ENCODE results near the gene NUP210. TPM values are rescaled to one million over a fixed set of nuclear protein-coding genes. Genes with fewer than 3 reads are reported as not detected.
A peak's percentile ranks its signal among the peaks of the same experiment; 100 is the strongest.

NUP210 gene
- total RNA-seq, 2 experiments from 2014 or later = 153 to 161 TPM

DNA sequence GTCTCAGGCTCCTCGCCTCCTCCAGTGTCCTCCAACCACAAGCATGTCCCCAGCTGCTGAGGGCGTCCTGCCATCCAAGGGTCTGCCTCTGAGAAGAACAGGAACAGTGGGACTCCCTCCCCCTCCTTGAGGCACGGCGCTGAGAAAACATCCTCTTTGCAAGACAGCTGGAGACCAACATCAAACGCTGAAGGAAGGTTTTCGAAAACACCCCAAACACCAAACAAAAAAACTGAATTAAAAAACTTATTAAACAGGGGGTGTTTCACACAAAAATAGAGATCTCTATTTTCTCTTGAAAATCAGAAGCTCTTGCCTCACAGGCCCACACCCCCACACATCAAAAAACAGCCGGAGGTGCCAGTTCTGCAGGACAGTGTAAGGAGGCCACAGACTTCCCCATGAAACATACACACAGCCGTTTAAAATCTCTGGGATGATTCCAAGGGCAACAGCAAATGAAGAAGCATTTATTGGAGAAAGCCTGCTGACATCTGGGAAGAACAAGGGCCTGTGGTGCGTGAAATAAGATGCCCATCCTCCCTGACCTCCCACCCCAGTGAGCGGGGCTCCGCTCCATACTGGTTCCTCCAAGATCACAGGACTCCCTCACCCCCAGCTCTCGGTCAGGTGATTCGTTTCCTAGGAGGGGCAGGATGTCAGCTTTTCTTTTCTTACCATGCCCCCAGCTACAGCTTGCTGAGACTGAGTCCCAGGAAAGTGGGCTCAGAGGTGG, 71.3 kb downstream of the NUP210 start:
- H3K4me3 Mint-ChIP-seq = no peak overlapping the region

DNA sequence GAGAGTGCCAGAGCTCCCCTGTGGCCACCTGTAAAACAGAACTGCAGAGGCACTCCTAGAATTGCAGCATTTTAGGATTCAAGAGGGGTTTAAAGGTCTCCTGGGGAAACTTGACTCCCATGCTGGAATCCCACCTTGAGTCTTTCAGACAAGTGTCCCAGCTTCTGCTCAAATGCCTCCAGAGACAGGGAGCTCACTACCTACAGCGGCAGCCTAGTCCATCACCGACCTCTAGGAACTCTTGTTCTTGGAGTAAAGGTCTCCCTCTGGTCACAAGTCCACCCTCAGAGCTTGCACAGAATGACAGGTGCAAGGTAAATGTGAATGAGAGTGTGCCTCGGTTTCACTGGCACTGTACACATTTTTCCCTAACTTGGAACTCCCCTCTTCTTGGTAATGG, 72.0 kb downstream of the NUP210 start:
- ChIA-PET CTCF (interaction anchor here (2.0 to 9.3 kb wide), 2 partner anchors 106 to 256 kb away, joined by 11 to 105 read pairs; no protein-coding TSS in a partner anchor), POLR2A (interaction anchor here (0.6 to 2.5 kb wide), 4 partner anchors 13 to 132 kb away, joined by 3 to 13 read pairs (median 4); partner anchors contain the start of gene HDAC11)
- Mint-ChIP-seq H3K4me3 (no peak overlapping the region), H3K36me3 (ENCODE audit: low read depth) (peaks cover 83% of the 10 kb centered on the region), H3K27me3 (no peaks in the 10 kb centered on the region), H3K27ac (peak overlapping the region; percentile 75), H3K9me3 (no peaks in the 10 kb centered on the region), H3K4me1 (peaks cover 58% of the 10 kb centered on the region)
- no peak for DNase-seq

More for the DNA sequence above, 71.3 kb downstream of the NUP210 start:
- Mint-ChIP-seq H3K27me3 (no peaks in the 10 kb centered on the region), H3K9me3 (no peaks in the 10 kb centered on the region), H3K36me3 (ENCODE audit: low read depth) (peaks cover 84% of the 10 kb centered on the region), H3K27ac (peak overlapping the region; percentile 75), H3K4me1 (peaks cover 65% of the 10 kb centered on the region)
- no peak for DNase-seq
- POLR2A ChIA-PET = interaction anchor here (0.9 to 1.5 kb wide), 3 partner anchors 9 to 131 kb away, joined by 3 to 5 read pairs (median 3); partner anchors contain the start of gene HDAC11
- CTCF ChIA-PET = interaction anchor here (0.8 to 9.3 kb wide), 2 partner anchors 105 to 115 kb away, joined by 3 to 105 read pairs; no protein-coding TSS in a partner anchor

DNA sequence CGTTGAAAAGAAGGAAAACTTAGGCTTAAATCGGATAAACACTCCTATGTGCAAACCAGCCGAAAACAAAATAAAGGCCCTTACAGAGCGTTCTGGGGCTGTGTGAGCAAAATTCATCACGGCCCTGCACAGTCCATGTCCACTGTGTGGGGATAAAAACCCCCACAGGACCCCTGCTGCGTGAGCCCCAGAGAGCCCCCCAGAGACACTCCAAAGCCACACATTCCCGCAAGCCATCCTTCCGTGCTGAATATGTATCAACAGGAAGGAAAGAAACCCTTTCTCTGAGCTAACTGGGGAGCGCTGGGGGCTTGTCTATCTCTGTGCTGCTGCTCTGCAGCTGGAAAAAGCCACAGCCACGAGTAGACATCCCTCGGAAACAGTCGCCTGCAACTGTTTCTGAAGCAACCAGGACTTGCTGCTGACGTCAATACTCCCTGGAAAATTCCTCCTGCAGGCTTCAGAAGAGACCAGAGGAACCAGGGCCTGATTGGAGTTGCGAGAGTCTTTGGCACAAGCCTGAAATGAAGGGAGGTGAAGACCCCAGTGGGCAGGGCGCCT, 72.7 kb downstream of the NUP210 start:
- H3K4me3 Mint-ChIP-seq = no peak overlapping the region
- peaks cover 52% of the 10 kb centered on the region for H3K4me1 Mint-ChIP-seq
- no peaks in the 10 kb centered on the region for H3K27me3 Mint-ChIP-seq
- H3K9me3 Mint-ChIP-seq = no peaks in the 10 kb centered on the region
- CTCF ChIA-PET = interaction anchor here (1.0 to 9.3 kb wide), 5 partner anchors 41 to 255 kb away, joined by 3 to 105 read pairs (median 11); no protein-coding TSS in a partner anchor
- no peak for DNase-seq
- POLR2A ChIA-PET = interaction anchor here (0.6 to 2.5 kb wide), 3 partner anchors 17 to 105 kb away, joined by 3 to 13 read pairs (median 4); no protein-coding TSS in a partner anchor
- H3K36me3 Mint-ChIP-seq (ENCODE audit: low read depth) = peaks cover 83% of the 10 kb centered on the region
- H3K27ac Mint-ChIP-seq = peak overlapping the region; percentile 69

DNA sequence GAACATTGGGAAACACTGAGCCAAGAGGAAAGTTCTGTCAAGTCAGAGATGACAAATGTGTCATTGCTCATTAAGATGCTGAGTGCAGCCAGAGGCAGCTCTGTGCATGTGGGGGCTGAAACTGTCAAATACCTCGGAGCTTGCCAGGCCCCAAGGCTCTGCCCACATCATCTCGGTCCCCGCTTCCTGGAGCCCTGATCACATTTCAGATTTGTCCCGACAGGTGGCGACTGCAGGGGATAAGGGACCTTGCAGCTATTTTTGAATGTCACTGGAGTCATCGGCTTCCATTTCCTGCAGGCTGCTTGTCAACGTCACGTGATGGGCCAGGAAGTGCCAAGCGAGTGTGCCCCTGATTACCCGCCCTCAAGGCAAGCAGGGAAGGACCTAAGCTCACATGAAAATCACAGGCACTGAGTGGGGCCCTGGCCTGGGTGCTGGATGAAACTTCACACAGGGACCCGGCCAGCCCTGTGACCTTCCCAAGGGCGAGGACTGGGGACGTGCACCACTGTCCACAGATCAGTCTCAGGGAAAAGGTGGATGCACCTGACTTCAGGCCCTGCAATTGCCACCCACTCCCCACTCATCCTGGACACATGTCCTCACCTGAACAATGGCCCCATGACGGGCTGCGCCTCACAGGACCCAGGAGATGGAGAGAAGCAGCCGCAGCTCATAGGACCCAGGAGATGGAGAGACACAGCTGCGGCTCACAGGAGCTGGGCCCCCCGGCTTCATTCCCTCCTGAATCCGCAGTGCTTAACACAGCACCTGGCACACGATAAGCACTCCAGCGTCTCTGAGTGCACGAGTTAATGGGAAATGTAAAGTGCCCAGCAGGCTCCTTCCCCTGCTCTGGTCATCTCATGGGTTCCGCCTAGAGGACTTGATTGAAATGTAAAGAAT, 73.4 kb downstream of the NUP210 start:
- ChIA-PET POLR2A (interaction anchor here (0.6 to 2.5 kb wide), 8 partner anchors 10 to 120 kb away, joined by 3 to 13 read pairs (median 3); no protein-coding TSS in a partner anchor), CTCF (interaction anchor here (0.6 to 9.3 kb wide), 15 partner anchors 8 to 334 kb away, joined by 3 to 105 read pairs (median 4); partner anchors contain the start of gene HDAC11)
- Mint-ChIP-seq H3K36me3 (ENCODE audit: low read depth) (peaks cover 88% of the 10 kb centered on the region), H3K27me3 (no peaks in the 10 kb centered on the region), H3K27ac (peak overlapping the region; percentile 69), H3K9me3 (no peaks in the 10 kb centered on the region), H3K4me3 (no peak overlapping the region), H3K4me1 (peaks cover 49% of the 10 kb centered on the region)
- DNase-seq = peak; percentile 82

DNA sequence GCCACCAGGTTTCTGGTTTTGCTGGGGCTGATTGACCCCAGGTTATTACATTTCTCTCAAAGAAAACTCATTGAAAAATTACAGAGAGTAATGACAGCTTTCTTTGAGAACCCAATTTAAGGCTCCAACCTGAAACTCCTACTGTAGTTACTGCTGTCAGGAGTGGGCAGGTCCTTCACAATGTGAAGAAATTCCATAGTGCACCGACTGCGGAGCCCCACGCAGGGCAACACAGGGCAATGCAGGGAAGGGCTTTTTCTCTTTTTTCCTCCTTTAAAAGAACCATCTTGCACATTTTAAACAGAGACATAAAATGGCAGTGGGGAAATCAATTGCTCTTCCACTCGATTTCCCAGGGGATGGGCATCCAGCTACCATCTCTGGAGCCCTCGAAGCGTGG, 74.3 kb downstream of the NUP210 start:
- Mint-ChIP-seq H3K27me3 (no peaks in the 10 kb centered on the region), H3K9me3 (no peaks in the 10 kb centered on the region), H3K4me1 (peaks cover 49% of the 10 kb centered on the region), H3K36me3 (ENCODE audit: low read depth) (peaks cover 87% of the 10 kb centered on the region), H3K27ac (peak overlapping the region; percentile 69), H3K4me3 (no peak overlapping the region)
- DNase-seq = no peak
- POLR2A ChIA-PET = interaction anchor here (1.1 to 2.5 kb wide), 3 partner anchors 16 to 107 kb away, joined by 3 to 13 read pairs (median 6); no protein-coding TSS in a partner anchor
- CTCF ChIA-PET = interaction anchor here (1.0 to 9.3 kb wide), 9 partner anchors 9 to 254 kb away, joined by 4 to 105 read pairs (median 6); partner anchors contain the start of gene HDAC11

DNA sequence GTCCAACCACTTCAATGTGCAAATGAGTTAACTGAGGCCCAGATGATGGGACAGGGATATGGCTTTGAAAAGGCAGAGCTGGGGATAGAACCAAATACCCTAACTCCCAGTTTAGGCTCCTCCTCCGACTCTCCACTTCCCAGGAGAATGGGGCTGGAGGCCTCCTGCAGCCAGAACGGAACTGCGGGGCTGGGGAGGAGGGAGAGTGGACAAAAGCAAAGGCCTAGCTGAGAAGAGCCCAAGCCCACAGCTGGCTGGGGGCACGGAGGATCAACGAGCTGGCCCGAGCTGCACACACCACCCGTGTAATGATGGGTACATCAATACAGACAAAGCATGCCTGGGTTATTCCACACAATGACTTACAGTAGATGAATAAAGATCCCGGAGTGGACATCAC, 74.8 kb downstream of the NUP210 start:
- ChIA-PET CTCF (interaction anchor here (1.0 to 9.3 kb wide), 5 partner anchors 13 to 254 kb away, joined by 4 to 105 read pairs (median 6); no protein-coding TSS in a partner anchor), POLR2A (interaction anchor here (1.1 to 2.5 kb wide), 2 partner anchors 76 to 107 kb away, joined by 3 to 13 read pairs; no protein-coding TSS in a partner anchor)
- peak overlapping the region; percentile 69 for H3K27ac Mint-ChIP-seq
- no peaks in the 10 kb centered on the region for H3K27me3 Mint-ChIP-seq
- H3K4me1 Mint-ChIP-seq = peaks cover 48% of the 10 kb centered on the region
- DNase-seq = no peak
- no peaks in the 10 kb centered on the region for H3K9me3 Mint-ChIP-seq
- no peak overlapping the region for H3K4me3 Mint-ChIP-seq
- peaks cover 88% of the 10 kb centered on the region for H3K36me3 Mint-ChIP-seq (ENCODE audit: low read depth)

DNA sequence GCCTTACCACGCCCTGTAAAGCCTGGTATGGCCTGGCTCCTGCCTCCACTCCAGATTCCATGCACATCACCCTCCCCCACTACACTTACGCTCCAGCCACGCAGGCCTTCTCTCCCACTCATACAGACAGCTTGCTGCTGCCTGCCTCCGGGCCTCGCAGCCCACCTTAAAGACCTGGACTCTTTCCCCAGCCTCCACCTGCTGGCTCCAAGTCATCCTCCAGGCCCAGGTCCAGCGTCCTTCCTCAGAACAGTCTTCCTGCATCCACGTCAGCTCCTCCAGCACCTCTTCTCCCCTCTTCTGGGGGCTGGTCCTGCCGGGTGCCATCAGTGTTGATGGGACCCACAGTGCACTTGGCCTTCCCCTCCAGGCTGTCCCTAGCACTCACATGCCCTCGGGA, 75.5 kb downstream of the NUP210 start:
- Mint-ChIP-seq H3K4me1 (peaks cover 41% of the 10 kb centered on the region), H3K27ac (peak overlapping the region; percentile 34), H3K4me3 (no peak overlapping the region), H3K9me3 (no peaks in the 10 kb centered on the region), H3K27me3 (no peaks in the 10 kb centered on the region), H3K36me3 (ENCODE audit: low read depth) (peaks cover 87% of the 10 kb centered on the region)
- CTCF ChIA-PET = interaction anchor here (1.8 to 9.3 kb wide), 3 partner anchors 14 to 114 kb away, joined by 4 to 105 read pairs (median 6); no protein-coding TSS in a partner anchor
- DNase-seq = no peak
- POLR2A ChIA-PET = interaction anchor here (1.0 kb wide), 1 partner anchor 9 kb away, joined by 3 read pairs; no protein-coding TSS in a partner anchor

DNA sequence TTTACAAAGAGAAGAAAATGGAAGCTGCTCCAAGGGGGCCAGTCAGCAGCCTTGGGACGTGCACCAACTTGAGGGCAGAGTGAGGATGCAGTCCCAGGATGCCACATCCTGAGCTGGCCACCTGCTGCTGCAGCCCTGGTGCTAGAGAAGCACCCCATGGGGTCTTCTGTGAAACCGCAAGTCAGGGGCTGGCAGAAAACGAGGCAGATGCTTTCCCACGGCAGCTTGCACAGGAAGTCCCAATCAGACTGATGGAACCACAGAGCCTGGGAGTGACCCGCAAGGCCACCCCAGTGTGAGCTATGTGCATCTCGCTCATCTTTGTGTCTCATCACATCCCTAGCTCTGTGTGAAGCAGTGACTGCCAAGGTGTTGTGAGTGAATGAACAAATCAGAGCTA, 76.5 kb downstream of the NUP210 start:
- Mint-ChIP-seq H3K27me3 (no peaks in the 10 kb centered on the region), H3K9me3 (no peaks in the 10 kb centered on the region), H3K4me1 (peaks cover 31% of the 10 kb centered on the region), H3K4me3 (no peak overlapping the region), H3K36me3 (ENCODE audit: low read depth) (peaks cover 85% of the 10 kb centered on the region), H3K27ac (no peak overlapping the region)
- ChIA-PET POLR2A (no interaction called here), CTCF (interaction anchor here (1.4 to 9.3 kb wide), 3 partner anchors 110 to 251 kb away, joined by 5 to 105 read pairs (median 7); no protein-coding TSS in a partner anchor)
- DNase-seq = no peak

DNA sequence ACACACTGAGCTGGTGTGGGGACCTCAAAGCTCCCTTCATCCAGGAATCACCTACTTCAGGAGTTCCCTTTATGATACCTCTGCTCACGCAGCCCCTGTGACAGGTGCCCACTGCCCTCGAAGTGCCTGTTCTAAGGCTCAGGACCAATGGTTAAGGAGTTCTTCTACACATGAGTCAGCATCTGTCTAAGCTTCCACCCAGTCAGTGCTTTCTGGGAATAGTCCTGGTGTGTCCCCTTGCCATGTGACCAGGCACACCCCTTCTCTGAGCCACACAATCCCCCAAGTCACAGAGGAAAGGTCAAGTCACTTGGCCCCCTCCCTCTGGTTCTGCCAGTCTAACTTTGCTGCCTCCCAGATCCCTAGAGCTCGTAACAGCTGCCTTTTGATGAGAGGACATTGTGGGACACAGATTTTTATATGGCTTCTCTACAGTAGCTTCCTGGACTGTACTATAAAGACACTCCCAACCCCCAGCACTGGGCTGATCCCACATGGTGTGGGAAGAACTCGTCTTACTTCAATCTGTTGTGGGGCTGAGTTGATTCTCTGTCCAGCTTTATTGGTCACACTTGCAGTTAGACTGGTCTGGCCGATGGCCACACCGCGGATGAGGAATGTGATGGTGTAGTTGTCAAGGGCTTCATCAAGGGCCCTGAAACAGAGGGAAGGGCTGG, 78.8 kb downstream of the NUP210 start:
- DNase-seq = no peak

DNA sequence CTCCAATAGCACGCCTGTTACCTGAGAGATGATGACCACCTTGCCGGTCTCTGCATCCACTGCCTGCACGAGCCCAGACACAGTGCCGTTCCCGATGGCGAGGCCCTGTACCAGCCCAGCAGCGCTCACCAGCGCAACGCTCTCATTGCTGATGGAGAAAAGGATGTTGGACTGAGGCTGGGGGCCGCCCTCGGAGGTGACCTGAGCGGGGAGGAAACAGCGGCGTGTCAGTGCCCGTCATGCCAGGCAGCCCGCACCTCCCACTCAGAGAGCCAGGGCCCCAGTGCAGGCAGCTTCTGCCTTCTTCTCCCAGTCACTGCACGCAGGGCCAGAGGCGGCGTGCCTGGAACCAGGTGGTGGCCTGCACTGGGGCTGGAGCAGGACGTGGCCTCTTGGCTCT, 80.3 kb downstream of the NUP210 start:
- Mint-ChIP-seq H3K36me3 (ENCODE audit: low read depth) (peaks cover 83% of the 10 kb centered on the region), H3K4me1 (peaks cover 18% of the 10 kb centered on the region), H3K27me3 (no peaks in the 10 kb centered on the region), H3K27ac (no peak overlapping the region), H3K9me3 (no peaks in the 10 kb centered on the region), H3K4me3 (no peak overlapping the region)
- ChIA-PET CTCF (no interaction called here), POLR2A (no interaction called here)
- no peak for DNase-seq

More for the DNA sequence above, 78.8 kb downstream of the NUP210 start:
- ChIA-PET CTCF (interaction anchor here (1.6 to 9.3 kb wide), 2 partner anchors 112 to 249 kb away, joined by 4 to 105 read pairs; no protein-coding TSS in a partner anchor), POLR2A (interaction anchor here (2.3 kb wide), 1 partner anchor 111 kb away, joined by 7 read pairs; no protein-coding TSS in a partner anchor)
- H3K4me1 Mint-ChIP-seq = peaks cover 23% of the 10 kb centered on the region
- H3K9me3 Mint-ChIP-seq = no peaks in the 10 kb centered on the region
- no peaks in the 10 kb centered on the region for H3K27me3 Mint-ChIP-seq
- no peak overlapping the region for H3K4me3 Mint-ChIP-seq
- no peak overlapping the region for H3K27ac Mint-ChIP-seq
- peaks cover 81% of the 10 kb centered on the region for H3K36me3 Mint-ChIP-seq (ENCODE audit: low read depth)

DNA sequence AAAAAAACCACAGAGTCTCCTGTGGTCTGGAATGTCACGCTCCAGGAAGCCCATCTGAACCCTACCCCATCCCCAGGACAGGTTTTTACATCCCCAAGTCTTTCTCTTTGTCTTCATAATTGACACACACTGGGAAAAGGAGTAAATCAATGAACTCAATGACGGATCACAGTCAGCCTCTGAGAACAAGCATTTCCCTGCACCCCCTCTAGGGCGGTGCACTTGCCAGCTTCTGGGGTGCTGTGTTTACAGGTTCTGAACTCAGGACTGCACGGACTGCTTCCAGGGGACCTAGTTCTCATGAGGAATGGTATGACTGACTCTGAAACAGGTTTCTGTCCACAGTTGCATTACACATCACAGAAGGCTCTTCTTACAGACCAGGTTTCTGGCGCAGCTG, 81.1 kb downstream of the NUP210 start:
- Mint-ChIP-seq H3K36me3 (ENCODE audit: low read depth) (peaks cover 83% of the 10 kb centered on the region), H3K4me1 (peaks cover 14% of the 10 kb centered on the region), H3K4me3 (no peak overlapping the region), H3K27me3 (no peaks in the 10 kb centered on the region), H3K9me3 (no peaks in the 10 kb centered on the region), H3K27ac (no peak overlapping the region)
- ChIA-PET POLR2A (no interaction called here), CTCF (no interaction called here)
- no peak for DNase-seq
